NCI-H1105 (cell line): Measurements from ENCODE around the gene MTHFD2.
"Not testable (repeated sequence)": the region's sequence is repeated elsewhere in the genome, so short reads cannot be mapped to it uniquely, and the experiment has no call there.

Experiments used
- DNase-seq: peaks from one replicate; lab custom pipeline; 2025; lab: John Stamatoyannopoulos, UW

Gene MTHFD2

DNA sequence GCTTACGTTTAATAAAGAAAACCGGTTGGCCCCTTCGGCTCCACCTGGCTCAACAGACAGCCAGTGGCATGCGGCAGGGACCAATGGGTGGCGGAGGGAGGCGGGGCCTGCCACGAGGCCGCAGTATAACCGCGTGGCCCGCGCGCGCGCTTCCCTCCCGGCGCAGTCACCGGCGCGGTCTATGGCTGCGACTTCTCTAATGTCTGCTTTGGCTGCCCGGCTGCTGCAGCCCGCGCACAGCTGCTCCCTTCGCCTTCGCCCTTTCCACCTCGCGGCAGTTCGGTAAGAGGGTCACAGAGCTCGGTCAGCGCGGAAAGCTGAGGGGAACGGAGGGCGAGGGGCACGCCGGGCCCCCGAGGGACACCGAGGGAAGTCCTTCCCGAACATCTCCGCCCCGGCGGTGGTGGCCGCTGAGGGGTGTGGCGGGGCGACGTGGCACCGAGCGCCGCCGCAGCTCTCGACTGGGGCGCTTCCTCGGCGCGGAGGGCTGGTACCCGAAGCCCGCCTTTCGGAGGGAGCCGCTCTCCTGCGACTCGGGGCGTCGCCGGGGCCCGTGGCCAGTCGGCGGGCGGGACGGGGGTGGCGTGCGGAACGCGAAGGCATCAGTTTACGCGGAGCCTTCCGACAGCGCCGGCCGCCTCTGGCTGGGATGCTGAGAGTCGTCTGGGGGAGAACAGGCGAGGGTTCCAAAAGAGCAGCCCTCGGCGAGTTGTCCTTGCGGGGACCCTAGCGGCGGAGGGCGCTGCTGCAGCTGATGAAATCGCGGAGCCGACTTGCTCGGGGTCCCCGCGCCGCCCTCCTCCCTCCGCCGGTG is at the start of gene MTHFD2:
TSS of gene MTHFD2 (plus strand) at position 155 of the 814 bp plus-strand sequence. CDS start at position 182, 27 bp downstream.
- peak; percentile 85 for DNase-seq

DNA sequence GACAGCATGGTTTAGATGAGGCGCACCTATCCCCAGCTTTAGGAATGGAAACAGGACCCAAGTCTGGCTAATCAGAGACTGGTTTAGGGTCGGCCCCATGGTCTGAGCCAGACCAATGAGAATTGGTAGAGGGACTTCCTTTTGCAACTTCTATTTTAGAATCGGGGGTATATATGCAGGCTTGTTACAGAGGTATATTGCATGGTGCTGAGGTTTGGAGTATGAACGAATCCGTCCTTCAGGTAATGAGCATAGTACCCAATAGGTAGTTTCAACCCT is 49.2 kb upstream of the MTHFD2 start:
- no peak for DNase-seq

DNA sequence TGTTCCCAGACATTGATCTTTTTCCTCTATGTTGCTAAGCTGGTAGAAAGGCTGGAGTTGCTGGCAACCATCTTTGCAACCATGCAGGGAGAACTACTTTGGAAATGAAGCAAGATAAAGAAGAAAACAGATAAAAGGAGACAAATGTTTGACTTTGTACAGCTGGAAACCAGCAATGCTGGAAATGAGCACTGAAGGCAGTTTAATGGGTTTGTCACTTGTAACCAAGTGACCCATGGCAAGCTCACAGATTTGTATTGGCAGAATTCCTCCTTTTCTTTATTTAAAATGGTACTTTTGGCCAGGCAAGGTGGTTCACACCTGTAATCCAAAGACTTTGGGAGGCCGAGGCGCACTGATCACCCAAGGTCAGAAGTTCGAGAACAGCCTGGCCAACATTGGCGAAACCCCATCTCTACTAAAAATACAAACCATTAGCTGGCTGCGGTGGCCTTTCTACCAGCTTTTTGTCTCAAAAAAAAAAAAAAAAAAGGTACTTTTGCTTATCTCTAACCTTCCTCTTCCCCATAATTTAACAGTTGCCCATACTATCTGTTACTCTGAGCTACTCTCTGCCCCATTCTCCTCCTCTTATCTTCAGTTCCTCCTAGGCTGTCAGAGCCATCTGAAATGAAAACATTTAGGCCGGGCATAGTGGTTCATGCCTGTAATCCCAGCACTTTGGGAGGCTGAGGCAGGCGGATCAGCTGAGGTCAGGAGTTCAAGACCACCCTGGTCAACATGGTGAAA is 48.7 kb upstream of the MTHFD2 start:
- DNase-seq = no peak

DNA sequence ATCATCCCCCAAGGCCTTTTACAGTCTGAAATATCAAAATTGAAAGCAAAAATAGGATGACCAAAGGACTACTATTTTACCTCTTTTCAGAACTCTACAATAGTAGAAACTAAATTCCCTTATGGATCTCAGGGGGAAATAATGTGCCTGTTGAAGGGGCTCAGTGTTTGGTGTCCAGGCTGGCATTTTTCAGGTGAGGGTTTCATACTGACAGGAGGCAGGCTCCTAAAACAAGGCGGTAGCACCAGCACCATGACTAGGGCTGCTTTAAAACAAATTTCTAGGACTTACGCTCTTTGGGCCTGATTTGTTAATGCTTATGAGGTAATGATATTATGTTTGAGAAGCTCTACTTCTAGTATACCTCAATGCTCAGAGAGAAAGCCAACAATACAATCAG is 45.5 kb upstream of the MTHFD2 start:
- DNase-seq = no peak

DNA sequence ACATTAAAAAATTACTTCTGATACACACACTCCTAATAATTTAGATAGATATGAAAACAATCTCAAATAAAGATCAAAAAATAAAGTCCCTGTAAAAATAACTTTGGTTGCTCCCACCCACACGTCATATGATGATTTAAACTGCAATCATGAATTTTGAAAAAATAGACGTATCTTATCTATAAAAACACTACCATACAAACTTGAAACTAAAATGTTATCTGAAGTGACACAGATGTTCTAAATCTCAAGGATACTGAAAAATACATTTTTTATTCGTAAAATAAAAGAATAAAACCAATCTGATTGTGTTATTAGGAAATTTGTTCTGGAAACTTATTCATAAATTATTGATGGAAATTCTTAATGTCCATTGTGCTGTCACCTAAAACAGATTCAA is 42.6 kb upstream of the MTHFD2 start:
- DNase-seq = no peak

DNA sequence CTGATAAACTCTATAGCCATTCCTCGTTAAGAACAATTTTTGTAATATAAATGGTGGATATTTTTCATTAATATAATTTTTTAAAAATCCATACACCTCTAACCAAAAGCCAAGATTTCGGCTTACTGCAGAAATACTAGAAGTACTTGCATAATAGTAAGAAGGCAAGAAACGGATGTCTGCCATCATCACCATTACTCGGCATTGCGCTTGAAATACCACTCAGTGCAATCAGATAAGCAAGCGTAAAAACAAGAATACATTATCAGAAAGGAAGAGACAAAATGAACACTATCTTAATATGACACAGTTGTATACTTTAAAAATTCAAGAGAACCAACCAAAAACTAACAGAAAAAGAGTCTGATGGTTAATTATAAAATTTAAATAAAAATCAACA is 35.5 kb upstream of the MTHFD2 start:
- DNase-seq = no peak

DNA sequence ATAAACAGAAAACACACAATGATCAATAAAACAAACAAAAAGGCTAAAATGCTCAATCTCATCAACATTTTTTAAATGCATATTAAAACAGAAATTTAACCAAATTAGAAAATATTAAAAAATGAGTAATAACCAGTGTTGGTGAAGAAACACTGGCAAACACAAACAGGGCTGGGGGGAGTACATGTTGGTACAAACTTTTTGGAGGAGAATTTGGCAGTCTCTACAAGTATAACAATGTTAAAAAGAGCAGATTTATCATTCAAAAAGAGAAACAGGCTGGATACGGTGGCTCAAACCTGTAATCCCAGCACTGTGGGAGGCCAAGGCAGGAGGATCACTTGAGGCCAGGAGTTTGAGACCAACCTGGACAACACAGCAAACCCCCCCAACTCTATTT is 33.7 kb upstream of the MTHFD2 start:
- DNase-seq = no peak

DNA sequence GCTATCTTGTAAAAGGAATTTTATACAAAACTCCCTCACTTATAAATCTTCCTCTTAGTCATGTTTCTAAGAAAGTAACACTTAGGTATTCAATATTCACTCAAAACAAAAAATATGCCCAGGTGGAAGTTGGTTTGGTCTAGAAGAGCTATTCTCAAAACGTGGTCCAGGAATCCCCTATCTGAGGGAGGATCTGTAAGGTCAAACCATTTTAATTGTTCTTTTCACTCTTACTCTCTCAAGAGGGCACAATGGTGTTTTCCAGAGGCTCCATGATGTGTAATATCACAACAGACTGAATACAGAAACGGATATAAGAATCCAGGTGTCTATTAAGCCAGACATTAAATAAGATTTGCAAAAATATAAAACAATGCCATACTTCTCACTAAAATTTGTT is 29.7 kb upstream of the MTHFD2 start:
- no peak for DNase-seq

DNA sequence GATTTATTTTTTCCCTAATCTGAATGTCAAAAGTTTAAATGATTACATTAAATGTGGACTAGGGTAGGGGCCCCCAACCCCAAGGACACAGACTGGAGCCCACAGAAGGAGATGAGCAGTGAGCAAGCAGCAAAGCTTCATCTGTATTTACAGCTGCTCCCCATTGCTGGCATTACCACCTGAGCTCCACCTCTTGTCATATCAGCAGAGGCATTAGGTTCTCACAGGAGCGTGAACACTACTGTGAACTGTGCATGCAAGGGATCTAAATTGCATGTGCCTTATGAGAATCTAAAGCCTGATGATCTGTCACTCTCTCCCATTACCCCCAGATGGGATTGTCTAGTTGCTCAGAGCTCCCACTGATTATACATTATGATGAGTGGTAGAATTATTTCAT is 23.5 kb upstream of the MTHFD2 start:
- no peak for DNase-seq

DNA sequence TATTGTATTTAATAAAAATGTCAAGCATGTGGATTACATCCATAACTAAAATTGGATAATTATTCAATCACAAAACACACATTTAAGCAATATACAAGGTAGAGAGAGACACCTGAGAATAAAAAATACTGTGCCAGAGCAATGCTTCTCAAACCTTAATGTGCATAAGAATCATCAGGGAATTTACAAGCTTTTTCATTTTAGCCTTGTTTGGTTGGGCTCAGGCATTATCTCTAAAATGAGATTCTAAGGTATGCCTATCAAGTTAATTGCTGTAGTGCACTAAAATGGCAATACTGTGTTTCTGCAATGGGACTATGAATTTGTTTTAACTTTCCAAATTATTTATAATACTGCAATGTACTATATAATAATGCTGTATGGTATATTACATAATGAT is 20.7 kb upstream of the MTHFD2 start:
- DNase-seq = no peak

DNA sequence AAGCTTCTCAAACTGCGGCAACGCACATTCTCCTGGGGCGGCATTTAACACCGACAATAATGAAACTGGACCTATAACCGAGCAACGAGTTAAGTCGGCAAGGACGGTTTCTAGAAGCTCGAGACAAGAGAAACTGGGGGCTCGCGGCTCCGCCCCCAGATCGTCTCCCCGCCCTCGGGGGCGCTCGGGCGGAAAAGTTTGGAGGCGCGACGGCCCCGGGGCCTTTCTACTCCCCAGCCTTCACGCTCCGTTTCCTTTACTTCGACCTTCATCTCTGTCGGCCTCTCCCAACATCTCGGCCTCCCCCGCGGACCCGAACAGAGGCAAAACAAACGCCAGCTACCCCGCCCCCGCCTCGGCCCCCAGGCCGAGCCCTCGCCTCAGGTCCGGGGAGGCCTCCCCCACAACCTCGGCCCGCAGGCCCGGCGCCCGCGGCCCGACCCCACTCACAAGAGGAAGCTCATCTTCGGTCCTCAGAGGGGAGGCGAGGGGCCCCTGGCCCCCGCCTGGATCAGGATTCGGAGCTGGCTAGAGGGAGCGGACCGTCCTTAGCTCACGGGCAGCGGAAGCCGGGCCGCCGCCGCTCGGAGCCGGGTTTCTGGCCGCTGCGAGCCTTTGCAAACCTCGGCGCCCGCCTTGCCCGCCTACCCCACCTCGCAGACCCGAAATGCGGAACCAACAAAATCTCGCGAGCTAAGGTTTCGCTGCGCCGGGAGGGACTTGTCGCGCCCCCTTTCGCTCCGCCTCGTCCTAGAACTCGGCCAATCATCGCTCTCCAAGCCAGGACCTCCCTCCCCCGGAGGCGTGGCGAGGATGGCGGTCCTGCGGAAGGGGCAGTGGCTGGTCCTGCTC is 20.0 kb upstream of the MTHFD2 start, which contains the start of gene MOB1A:
TSS of gene MOB1A (minus strand) at position 669 of the 852 bp plus-strand sequence. CDS start at position 464, 205 bp downstream.
- DNase-seq = peak; percentile 97

DNA sequence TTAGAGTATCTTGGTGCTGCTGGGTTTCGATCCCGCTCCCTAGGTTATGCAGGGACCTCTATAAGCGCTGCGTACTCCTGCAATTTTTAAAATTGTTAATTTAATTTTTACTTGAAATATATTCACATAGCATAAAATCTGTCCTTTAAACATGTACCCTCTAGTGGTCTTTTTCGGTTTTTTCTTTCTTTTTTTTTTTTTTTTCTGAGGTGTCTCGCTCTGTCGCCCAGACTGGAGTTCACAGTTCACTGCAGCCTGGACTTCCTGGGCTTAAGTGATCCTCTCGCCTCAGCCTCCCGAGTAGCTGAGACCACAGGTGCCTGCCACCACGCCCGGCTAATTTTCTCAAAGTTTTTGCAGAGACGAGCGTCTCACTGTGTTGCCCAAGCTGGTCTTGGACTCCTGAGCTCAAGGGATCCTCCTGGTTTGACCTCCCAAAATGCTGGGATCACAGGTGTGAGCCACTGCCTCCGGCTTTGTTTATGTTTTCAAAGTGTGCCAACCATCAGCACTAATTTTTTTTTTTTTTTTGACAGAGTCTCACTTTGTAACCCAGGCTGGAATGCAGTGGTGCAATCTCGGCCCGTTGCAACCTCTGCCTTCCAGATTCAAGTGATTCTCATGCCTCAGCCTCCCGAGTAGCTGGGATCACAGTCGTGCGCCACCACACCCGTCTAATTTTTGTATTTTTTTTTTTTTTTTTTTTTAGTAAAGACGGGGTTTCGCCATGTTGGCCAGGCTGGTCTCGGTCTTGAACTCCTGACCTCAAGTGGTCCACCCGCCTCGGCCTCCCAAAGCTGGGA is 19.2 kb upstream of the MTHFD2 start:
- DNase-seq = no peak

DNA sequence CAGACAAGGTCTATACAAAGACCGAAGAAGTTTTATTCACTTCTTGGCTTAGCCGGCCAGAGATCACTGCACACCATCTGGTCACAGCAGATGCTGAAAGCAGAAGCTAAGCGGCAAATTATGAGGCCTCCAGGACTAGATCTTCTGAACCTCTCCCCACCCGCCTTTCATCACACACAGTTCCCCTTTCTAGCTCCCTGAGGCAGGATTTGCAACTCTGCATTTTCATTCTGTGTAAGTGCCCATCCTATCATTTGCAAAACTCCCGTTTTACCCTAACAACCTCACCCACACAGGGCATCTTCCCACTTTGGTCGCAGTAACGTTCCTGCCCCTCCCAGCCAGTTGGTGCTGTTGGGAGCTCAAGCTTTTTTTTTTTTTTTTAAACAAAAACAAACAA is 16.7 kb upstream of the MTHFD2 start:
- no peak for DNase-seq

DNA sequence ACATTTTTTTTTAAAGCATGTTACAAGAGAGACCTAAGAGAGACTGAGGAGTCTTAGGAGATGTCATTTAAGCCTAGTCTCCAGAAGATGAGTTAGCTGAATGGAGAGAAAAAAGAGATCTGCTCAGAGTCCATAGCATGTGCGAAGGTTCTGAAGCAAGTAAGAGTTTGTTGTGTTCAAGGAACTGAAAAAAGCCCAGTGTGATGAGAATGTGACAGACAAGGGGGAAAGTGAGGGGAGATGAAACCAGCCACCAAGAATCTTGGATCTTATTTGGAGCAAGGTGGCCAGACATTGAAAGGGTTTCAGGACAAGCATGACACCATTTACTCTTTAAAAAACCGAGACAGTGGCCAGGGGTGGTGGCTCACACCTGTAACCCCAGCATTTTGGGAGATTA is 14.5 kb upstream of the MTHFD2 start:
- DNase-seq = no peak

DNA sequence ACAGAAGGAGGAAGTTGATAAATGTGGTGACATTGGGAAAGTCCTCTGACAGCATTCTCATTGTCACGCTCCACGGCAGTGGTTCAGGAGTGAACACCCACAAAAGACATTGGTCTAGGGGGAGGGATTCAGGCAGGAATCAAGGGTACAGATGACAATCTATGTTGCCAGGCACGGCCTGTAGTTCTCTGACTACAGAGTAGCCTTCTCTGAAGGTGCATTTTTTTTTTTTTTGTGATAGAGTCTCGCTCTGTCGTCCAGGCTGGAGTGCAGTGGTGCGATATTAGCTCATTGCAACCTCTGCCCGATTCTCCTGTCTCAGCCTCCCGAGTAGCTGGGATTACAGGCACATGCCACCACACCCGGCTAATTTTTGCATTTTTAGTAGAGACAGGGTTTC is 12.4 kb upstream of the MTHFD2 start:
- DNase-seq = no peak

DNA sequence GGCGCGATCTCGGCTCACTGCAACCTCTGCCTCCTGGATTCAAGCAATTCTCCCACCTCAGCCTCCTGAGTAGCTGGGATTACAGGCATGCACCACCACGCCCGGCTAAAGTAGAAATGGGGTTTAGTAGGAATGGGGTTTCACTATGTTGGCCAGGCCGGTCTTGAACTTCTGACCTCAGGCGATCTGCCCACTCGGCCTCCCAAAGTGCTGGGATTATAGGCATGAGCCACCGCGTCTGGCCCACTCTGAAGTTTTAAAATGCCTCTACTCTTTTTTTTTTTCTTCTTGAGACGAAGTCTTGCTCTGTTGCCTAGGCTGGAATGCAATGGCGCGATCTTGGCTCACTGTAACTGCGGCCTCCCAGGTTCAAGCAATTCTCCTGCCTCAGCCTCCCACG is 11.7 kb upstream of the MTHFD2 start:
- not testable (repeated sequence) for DNase-seq

DNA sequence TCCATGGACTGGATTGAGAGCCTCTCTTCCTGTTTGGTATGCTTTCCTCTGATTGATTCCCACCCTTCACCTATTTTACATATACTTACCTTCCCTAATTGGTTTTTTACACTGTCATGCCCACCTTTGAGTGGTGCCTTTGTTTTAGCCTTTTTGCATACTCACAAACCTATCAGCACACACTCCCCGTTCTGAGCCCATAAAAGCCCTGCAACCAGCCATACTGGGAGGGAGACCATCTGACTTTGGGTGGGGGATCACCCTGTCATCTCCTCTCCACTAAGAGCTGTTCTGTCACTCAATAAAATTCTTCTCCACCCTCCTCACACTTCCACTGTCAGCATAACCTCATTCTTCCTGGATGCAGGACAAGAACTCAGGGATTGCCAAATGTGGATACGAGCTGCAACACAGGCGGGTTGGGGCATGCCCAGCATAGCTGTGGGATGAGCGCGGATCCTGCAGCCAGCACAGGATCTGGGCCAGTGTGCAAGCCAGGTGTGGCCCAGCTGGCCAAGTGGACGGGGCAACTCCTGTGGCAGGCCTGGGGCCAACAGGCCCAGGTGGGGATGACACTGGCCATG is 10.3 kb upstream of the MTHFD2 start:
- DNase-seq = no peak

DNA sequence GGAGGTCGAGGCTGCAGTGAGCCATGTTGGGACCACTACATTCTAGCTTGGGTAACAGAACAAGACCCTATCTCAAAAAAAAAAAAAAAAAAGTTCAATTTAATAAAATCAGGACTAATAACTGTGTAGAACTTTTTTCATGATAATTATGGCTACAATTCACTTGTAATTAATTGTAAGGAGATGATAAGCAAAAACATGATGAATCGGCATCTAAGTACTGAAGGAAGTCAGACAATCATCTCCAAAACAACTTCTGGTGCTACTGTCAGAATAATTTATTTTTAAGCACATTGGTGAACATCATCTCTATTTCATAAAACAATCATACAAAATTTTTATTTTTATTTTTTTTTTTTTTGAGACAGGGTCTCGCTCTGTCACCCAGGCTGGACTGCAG is 9.7 kb upstream of the MTHFD2 start:
- no peak for DNase-seq

DNA sequence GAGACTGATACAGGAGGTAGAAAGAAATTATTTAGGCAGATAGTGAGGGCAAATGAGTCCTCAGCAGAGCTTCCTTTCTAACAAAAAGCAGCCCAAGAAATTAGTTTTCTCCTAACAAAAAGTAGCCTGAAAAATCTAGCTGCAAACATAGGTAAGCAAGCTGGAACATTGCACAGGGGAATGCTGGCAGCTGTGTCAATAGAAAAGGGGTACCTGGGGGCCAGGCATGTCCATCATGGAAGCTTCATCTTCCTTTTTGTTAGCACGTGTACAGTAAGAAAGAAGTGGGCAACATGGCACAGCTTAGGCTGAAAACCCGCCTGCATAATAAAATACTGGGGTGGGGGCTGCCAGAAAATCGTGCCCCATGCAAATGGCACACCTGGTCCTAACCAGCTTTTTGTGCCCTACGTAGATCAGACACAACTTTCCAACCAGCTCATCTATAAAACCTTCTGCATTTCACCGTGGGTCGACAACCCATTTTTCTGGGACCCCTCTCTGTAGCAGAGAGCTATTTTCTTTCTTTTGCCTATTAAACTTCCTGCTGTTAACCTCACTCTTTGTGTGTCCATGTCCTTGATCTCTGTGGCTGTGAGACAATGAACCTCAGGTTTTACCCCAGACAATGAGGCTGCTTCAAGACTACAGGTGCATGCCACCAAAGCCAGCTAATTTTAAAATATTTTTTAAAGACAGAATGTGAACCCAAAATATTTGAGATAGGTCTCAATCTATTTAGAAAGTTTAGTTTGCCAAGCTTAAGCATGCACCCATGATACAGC is 6.6 kb upstream of the MTHFD2 start:
- no peak for DNase-seq

DNA sequence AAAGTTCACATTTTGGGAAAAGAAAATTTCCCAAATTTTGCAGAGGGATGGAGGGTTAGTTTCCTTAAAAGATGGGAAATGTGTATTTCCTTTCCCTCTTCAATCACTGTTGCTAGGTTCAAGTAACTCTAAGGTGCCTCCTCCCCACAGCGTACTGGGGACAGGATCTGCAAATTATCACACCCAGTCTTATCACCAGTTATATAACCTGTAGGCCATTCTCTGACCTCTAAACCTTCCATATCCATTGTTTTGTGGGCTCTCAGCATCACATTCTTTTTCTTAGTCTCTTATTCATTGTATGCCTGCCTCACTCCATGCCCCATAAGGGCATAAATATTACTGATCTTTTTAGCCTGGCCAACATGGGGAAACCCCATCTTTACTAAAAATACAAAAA is 3.6 kb upstream of the MTHFD2 start:
- DNase-seq = no peak

DNA sequence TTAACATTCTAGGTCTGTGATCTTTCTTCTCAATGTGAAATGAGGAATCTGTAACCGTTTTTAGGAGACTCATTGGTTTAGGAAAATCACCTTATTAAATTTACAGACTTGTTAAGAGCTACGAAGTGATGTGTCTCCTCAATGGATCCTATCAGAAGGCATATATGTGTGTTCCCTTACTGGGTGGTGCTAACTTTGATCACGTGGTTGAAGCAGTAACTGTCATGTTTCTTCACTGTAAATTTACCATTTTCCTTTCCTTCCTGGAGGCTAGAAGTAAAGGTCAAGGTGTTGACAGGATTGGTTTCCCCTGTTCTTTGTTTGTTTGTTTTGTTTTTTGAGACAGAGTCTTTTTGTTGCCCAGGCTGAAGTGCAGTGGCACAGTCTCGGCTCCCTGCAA is 1.4 kb upstream of the MTHFD2 start:
- DNase-seq = no peak
